Measurements from ENCODE around the gene AFAP1L1. TPM values are rescaled to one million over a fixed set of nuclear protein-coding genes. Genes with fewer than 3 reads are reported as not detected.

AFAP1L1 gene
- total and polyA plus RNA-seq, 4 donors = 2.1 to 11.6 (median 4.0) TPM

GRCh38 chr5:149325166-149325735 lies 53.6 kb downstream of the AFAP1L1 start:
- H3K36me3 ChIP-seq (ENCODE audit: control insufficient read depth in 4 of 4, insufficient read depth in 3 of 4, low read depth in 1 of 4, low read length in 3 of 4) = no peaks in the 10 kb centered on the region
- DNase-seq (ENCODE audit: low spot score) = no peak
- peaks cover 0 to 9% (median 3%) of the 10 kb centered on the region in 4 donors for H3K4me1 ChIP-seq (ENCODE audit: control insufficient read depth in 4 of 4, insufficient read depth in 4 of 4, low read length in 3 of 4)
- H3K27me3 ChIP-seq (ENCODE audit: control insufficient read depth in 4 of 4, insufficient read depth in 4 of 4, low read length in 3 of 4) = no peaks in the 10 kb centered on the region
- no peak overlapping the region for H3K9ac ChIP-seq (ENCODE audit: low read depth in 1 of 2, low read length in 2 of 2)
- H3K4me3 ChIP-seq (ENCODE audit: low read depth in 1 of 3, low read length in 3 of 3) = no peak overlapping the region
- H3K9me3 ChIP-seq (ENCODE audit: control insufficient read depth in 4 of 4, low read length in 3 of 4) = no peaks in the 10 kb centered on the region
- TF ChIP-seq RXRA (IDR thresholded peaks at IDR 0.05) = no peak
- TF ChIP-seq REST (IDR thresholded peaks at IDR 0.05) = no peak
- TF ChIP-seq FOXA2 (IDR thresholded peaks at IDR 0.05) = no peak
- TF ChIP-seq ZBTB33 (IDR thresholded peaks at IDR 0.05) = no peak
- no peak for TF ChIP-seq HNF4G (IDR thresholded peaks at IDR 0.05)
- TF ChIP-seq GABPA (IDR thresholded peaks at IDR 0.05 in 1 of 2, conservative IDR thresholded peaks at IDR 0.05 in 1 of 2) = no peak
- no peak for TF ChIP-seq MAX (IDR thresholded peaks at IDR 0.05)
- TF ChIP-seq JUND (IDR thresholded peaks at IDR 0.05) = no peak
- TF ChIP-seq YY1 (IDR thresholded peaks at IDR 0.05) = no peak
- TF ChIP-seq NR2F2 (IDR thresholded peaks at IDR 0.05) = no peak
- TF ChIP-seq FOXA1 (IDR thresholded peaks at IDR 0.05) = no peak
- no peak for TF ChIP-seq SP1 (IDR thresholded peaks at IDR 0.05)
- TF ChIP-seq HNF4A (conservative IDR thresholded peaks at IDR 0.05) = no peak
- TF ChIP-seq TAF1 (conservative IDR thresholded peaks at IDR 0.05) = no peak
- TF ChIP-seq RAD21 (IDR thresholded peaks at IDR 0.05) = no peak
- no peak for TF ChIP-seq EGR1 (IDR thresholded peaks at IDR 0.05; ENCODE audit: low read depth in 2 of 2)
- no peak for TF ChIP-seq ATF3 (IDR thresholded peaks at IDR 0.05)
- no peak for TF ChIP-seq CTCF (IDR thresholded peaks at IDR 0.05; ENCODE audit: low read depth, low read length, missing input control)
- no peak overlapping the region for H3K27ac ChIP-seq (ENCODE audit: low read depth in 1 of 2, low read length in 2 of 2)

Data from liver (tissue), 9 donors.